ENCODE data around the gene HID1.

HID1 gene

DNA sequence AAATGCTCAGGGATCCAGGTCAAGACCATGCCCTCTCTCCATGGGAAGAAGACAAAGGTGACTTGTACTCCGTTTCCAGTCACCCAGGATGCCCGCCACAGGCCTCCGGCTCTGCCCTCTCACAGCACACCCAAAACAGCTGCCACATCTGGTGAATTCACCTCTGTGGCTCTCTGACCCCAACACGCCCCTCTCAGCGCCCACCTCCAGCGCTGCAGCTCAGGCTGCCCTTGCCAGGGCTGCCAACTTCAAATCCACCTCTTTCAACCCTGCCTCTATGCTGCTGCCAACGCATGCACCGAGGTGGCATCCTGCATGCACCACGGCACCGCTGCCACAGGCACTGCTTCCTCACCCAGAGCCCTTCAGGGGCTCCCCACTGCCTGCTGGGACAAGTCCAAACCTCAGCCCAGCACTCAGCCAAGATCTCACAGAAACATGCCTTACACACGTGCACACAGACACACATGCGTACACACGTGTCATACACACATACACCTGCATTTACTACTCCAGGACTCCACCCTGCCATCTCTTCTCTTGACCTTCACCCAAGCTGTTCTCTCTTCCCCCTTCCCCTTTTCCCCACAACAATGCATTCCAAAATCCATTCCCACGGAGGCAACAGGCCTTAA is 7.5 kb downstream of the HID1 start:
- no peak for DNase-seq (ENCODE audit: low spot score)

- DNase-seq (ENCODE audit: low spot score), result no peak
Measured at GRCh38 chr17:74964246-74964761, 8.3 kb downstream of the HID1 start.

DNA sequence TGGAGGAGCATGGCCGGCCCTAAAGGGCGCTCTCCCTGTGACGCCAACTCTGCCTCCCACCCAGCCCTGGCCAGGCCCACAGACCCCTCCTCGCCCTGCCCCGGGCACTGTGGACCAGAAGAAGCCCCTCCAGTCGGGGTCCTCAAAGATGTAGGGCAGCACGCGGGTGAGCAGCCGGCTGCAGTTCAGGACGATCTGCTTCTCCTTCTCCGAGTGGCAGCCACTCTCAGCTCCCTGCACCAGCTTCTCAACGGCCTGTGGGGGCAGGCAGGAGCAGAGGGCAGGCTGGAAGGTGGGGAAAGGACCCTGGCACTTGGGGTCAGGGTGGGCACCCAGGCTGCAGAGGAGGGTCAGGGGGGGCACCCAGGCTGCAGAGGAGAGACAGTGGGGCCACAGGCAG is 8.9 kb downstream of the HID1 start:
- DNase-seq (ENCODE audit: low spot score), result no peak

DNA sequence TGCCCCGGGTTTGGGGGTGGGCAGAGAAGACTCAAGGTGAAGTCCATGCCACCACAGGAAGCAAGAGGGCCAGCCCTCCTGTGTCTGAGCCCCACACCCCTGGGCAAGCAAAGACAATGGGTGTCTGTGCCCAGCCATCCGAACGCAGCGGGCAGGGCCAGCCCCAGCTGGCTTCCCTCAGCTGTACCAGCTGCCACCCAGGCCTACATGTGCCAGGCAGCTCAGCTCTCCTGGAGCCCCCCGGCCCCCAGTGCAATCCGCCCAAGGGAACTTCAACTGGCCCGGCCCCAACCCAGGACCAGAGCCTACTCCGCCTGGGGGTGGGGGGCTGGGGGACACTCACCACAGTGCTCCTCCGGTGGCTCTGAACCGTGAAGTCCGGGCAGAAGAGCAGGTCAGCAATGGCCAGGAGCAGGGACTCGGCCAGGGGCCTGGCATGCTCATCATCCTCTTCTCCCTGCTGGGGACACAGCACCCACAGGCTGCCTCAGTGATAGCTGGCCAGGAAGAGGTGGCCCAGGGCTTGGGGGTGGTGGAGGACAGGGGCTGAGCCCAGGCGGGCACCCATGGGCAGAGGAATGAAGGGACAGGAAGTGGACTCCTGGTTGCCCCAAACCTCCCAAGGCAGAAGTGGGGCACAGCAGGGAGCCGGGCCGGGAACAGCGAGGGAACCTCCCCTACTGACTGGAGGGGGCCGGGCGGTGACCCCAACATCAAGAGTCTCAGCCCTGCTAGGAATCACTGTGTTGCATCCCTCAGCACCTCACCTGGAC is 9.8 kb downstream of the HID1 start:
- no peak for DNase-seq (ENCODE audit: low spot score)

- peak; percentile 85 for DNase-seq (ENCODE audit: low spot score)
Measured at GRCh38 chr17:74961657-74962350, 10.8 kb downstream of the HID1 start.

DNA sequence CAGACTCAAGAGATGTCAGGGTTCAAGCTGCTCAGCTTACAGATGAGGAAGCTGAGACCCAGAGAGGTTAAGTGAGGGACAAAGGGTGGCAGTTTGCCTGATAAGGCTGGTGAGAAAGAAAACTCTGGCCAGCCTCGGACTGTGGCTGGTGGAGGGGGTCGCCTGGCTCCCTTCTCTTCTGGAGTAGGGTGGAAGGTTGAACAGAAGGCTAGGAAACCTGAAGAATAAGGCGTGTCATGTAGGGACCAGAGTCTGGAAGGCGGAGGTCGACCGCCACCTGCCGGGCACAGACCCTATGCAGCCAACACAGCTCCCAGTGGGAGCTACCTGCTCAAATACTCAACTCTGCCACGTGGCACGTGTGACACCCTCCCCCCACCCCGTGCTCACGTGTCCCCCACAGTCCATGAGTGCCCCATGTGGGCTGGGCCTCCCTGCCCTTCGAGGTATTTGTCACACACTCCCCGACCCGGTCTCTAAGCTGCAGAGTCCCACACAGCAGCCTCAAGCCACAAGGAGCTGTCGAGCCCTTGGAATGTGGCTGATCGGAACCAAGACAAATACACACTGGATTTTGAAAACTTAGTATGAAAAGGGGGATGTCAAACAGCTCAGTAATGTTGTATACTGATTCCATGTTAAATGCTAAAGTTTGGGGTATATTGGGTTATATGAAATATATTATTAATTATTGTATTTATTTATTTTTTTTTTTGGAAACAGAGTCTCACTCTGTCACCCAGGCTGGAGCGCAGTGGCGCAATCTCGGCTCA is 11.8 kb downstream of the HID1 start:
- DNase-seq (ENCODE audit: low spot score), result peak; percentile 41

GRCh38 chr17:74959826-74960515 is 12.6 kb downstream of the HID1 start:
- no peak for DNase-seq (ENCODE audit: low spot score)

DNA sequence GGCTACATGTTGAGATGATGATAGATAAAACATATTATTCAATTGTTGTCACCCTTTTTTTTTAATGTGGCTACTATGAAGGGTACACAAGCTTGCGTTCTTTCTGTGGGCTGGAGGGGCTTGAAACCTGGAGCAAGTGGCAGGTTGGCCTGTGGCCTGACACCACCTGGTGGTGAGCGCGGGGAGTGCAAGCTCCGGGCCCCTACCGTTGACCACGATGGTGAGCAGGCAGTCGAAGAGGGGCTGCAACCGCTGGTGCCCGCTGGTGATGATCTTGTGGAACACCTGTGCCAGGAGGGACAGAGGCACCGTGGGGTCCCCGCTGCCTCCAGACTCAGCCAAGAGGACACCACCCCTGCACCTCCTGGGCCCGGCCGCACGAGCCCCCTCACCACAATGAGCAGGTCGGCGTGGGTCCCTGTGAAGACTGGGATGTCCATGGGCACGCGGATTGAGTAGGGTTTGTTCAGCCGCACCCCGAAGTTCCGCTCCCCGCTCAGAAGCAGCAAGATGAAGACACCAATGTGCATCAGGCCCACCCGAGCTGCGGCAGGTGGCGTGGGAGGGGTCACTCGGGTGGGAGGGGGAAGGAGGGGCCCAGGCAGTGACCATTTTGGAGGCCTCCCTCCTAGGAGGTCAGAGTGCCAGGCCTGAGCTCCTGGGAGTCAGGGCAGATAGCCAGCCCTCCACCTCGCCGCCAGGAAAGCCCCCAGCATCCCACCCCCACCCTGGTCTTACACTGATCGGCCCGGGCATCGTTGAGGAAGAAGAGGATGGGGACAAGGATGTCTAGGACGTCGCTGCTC is 14.4 kb downstream of the HID1 start:
- peak; percentile 77 for DNase-seq (ENCODE audit: low spot score)

DNA sequence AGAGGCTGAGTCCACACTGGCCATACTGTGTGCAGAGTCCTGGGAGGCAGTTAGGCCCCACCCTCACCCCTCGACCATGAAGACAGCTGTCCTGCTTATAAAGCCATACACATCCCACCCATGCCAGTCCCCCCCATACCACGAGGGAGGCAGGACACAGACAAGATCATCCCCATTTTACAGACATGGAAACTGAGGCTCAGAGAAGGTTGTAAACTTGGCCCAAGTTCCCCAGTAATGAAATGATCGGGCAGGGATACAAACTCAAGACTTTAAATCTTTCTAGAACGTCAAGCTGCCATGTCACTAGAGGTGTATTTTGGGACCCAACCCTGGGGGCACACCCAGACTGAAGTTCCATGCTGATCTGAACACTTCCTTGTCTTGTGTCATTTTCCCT is 16.5 kb downstream of the HID1 start:
- no peak for DNase-seq (ENCODE audit: low spot score)

DNA sequence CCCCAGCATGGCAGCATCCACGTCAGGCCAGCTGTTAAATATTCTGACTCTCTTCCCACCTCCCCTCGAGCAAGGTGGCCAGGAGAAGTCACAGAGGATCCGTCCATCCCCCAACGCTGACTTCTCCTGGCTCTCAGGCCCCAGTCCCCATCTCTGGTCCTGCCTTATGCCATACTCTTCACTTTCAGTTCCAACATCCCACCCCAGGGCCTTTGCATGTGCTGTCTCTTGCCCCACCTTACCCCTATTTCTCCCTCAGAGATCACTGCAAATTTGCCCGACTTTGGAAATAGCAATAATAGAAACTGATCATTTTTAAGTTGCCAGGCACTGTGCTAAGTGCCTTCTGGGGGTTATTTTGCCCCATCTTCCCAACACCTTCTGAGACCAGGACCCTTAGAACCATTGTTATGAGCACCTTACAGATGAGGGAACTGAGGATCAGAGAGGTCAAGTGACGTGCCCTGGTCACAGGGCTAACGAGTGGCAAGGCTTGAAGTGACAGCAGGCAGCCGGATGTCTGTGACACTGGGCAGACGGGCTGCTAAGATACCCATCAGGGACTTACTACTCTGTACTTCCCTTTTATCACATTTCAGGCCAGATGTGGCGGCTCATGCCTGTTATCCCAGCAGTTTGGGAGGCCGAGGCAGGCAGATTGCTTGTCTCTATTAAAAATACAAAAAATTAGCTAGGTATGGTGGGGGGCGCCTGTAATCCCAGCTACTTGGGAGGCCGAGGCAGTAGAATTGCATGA is 17.7 kb downstream of the HID1 start:
- no peak for DNase-seq (ENCODE audit: low spot score)

- no peak for DNase-seq (ENCODE audit: low spot score)
Measured at GRCh38 chr17:74954115-74954514, 18.4 kb downstream of the HID1 start.

DNA sequence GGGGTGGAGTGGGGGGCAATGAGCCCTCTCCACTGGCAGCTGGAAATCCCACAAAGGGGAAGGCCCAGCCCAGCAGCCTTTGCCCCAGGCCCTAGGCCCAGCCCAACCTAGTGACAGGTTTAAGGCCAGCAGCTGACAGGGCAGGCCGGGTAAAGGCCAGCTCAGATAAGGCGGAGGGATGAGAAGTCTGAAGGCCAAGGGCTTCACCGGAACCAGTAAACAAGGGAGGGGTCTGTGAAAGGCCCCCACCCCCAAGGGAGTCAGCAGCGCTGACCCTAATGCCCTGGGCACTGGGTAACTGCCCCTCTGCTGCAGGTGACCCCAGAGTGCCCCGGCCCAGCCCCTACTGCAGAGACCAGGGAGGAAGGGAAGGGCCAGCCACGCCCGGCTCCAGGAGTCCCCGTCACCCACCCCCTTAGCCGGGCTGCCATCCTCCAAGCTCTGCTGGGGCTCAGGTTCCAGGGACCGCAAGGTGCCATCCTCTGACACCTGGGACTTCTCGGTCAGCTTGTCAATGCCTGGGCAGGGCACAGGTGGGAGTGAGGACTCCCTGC is 19.3 kb downstream of the HID1 start:
- DNase-seq (ENCODE audit: low spot score), result no peak

DNA sequence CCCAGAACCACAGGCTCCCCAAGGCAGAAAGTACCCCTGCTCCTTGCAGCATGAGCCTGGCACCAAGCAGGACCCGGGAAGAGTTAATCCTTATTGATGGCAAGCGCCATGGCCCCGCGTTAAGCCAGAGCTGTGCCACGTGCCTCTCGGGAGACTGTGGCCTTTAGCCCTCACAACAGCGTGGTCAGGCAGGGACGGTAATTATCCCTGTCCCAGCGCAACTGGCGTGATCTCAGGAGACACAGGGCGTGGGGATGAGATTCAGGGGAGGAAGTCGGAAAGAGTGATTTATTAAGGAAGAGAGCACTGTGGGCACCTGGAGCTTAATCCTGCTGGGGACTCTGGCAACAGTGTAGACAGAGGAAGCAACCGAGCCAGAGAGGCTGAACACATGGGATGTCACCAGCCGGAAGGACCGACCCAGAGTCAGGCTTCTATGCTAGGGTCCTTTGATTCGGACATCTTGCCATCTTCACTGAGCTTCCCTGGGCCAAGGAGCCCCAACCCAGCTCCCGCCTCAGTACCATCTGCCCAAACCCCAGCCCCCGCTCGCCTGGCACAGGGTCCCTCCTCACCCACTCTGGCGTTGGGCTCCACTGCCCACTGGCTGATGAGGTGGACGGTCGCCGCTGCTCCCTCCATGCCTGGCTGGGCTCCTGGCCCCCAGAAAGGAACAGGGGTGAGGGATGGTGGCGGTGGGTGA is 20.0 kb downstream of the HID1 start:
- DNase-seq (ENCODE audit: low spot score), result no peak

- DNase-seq (ENCODE audit: low spot score), result no peak
Measured at GRCh38 chr17:74951680-74952421, 20.7 kb downstream of the HID1 start.

- no peak for DNase-seq (ENCODE audit: low spot score)
Measured at GRCh38 chr17:74951065-74951464, 21.5 kb downstream of the HID1 start.

DNA sequence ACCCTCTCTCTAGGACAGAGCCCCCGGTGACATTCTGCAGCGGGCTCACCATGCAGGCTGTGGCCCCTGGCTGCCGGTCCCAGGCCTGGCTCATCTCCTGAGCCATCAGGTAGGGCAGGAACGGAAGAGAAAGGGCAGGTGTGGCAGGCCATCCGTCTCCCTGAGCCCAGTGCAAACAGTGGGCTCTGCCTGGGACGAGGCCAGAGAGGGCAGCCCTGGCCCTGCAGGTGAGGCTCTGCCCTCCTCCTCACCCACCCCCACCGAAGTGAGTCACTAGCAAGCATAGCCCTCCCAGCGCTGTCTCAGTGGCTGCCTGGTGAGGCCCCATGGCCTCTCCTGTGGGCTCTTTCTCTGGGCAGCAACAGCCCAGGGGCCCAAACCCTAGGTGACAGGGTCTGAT is 22.4 kb downstream of the HID1 start:
- DNase-seq (ENCODE audit: low spot score), result no peak

GRCh38 chr17:74949455-74950115 is 23.0 kb downstream of the HID1 start:
- DNase-seq (ENCODE audit: low spot score), result no peak

Data from activated CD4-positive, alpha-beta T cell treated with anti-CD3 and anti-CD28 coated beads, Interleukin-2, Interleukin-4, amounts not matched to agents 100 ng/mL and 50 ng/mL, durations not matched to agents 16 hours and 8 hours (primary cell).